GM19372 (cell line): ENCODE data around the gene SLC6A17.

ENCODE experiments used
- ATAC-seq: cut with Tn5 transposase; IDR thresholded peaks from one replicate; pipeline ENCODE4 v1.9.1; 2021; ENCODE audit warnings: mild to moderate bottlenecking, low read depth, moderate library complexity; ENCODE audit not compliant: unreplicated experiment

SLC6A17 gene

DNA sequence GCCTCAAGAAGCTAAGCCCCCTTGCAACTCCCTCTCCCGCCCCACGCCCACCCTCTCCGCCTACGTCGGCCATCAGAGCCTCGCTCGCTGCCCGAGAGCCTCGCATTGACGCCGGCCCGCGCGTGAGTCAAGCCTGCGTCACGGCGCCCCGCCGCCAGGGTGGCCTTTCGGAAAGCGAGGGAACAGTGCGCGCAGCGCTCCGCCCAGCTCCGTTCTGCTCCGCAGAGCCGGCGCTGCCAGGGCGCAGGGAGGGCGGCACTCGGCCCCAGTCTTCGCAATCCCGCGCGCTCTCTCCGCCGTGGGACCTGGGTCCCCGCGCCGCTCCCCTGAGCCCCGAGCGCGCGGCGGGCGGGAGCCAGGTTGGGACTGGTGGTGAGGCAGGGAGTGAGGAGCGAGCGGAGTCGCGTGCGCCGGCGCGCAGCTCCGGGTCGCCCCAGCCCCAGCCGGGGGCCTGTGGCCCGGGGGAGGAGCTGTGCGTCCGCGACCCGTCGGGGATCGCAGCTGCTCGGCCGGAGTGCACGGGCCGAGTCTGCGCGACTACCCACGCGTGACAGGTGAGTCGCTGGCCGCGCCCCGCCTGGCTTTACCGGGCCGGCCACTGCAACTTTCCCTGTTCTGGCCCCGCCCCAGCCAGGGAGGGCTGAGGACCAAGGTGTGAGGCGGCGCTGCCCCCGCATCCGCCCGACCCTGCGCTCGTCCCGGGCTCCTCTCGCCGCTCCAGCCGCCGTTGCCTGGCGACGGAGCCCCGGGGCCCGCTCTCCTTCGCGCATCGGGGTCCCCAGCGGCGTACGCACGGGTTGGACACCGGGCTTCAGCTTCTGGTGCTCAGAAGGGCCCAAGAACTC lies at the start of gene SLC6A17:
SLC6A17 (plus strand) TSS at position 165 of the 845 bp plus-strand sequence. CDS start 16,436 bp downstream, outside the sequence.
- ATAC-seq = no peak

DNA sequence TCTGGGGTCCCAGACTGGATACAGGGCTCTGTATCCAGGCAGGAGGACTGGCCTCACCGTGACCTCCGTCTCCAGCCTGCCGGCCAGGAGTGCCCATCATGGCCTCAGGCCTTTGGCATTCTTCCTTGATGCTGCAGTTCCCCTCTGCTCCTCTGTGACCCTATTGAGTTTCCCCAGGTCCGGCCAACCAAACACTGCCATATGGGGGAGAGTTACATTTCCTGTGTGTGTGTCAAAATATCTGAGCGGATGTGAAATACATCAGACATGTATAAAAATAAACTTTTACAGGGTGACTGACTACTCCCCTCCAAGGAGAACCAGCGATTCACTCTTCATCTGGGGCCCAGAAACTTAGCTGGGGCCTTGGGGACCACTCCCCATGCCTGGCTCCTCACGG lies 48.2 kb upstream of the SLC6A17 start:
- no peak for ATAC-seq

GRCh38 chr1:110106013-110106941 lies 44.0 kb upstream of the SLC6A17 start:
- peak; percentile 65 for ATAC-seq

DNA sequence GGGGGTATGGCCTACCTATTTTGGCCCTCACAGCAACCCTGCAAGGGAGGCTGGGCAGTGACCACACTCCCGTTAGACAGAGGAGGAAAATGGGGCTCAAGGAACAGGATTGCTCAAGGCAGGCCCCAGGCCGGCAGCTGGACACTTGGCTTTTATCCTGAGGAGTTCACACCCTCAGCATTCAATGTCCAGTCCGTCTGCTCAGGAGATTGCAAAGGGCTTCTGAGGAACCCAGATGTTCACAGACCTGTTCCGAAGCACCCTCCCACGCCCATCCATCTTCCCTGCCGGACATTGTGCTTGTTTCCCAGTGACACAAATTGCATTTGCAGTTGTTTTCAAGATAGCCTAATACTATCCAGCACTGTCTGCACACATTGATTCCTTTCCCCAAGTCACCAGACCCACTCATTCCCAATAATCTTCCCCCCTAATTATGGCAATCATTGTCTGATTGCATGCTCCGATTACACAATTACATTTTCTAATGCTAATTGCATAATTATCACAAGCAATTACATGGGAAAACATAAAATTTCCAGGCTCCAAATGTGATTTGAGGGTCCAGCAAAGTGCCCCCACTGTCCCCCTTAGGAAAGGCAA lies 42.3 kb upstream of the SLC6A17 start:
- no peak for ATAC-seq

DNA sequence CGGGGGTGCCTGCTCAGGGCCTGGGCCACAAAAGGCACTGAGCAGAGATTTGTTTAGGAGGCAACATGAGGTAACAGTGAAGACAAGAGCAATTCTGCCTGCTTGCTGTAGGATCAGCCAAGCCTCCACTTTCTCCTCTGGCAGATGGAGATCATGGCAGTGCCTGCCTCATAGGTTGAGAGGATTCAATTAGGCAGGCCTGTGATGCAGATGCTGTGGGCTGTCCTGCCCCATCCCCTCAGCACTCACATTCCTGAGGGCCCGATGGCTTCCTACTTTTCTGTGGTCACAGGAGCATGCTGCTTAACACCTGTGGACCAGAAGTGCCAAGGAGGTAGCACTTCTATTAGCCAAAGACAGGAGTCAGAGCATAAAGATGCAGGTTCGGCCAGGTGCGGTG lies 39.2 kb upstream of the SLC6A17 start:
- ATAC-seq = no peak

DNA sequence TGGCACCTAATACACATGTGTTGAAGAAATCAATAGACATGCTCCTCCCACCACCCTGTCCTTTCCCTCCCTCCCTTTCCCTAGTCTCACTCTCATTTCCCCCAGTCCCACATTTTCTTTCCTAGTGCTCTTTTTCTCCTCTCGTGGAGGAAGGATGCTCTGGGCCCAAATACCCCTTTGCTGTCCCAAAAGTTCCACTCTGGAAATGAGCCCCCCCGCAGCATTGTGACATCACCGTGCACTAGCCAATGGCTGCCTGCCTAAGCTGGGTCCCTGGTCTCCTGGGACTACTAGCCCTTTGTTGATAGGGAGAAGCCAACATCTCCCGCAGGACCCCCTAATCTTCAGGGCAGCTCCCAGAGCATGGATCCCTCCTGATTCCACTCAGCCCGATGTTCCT lies 38.2 kb upstream of the SLC6A17 start, which contains the start of gene UBL4B:
UBL4B (plus strand) TSS at position 301 of the 400 bp plus-strand sequence; CDS start at position 393, 92 bp downstream.
- ATAC-seq = no peak

DNA sequence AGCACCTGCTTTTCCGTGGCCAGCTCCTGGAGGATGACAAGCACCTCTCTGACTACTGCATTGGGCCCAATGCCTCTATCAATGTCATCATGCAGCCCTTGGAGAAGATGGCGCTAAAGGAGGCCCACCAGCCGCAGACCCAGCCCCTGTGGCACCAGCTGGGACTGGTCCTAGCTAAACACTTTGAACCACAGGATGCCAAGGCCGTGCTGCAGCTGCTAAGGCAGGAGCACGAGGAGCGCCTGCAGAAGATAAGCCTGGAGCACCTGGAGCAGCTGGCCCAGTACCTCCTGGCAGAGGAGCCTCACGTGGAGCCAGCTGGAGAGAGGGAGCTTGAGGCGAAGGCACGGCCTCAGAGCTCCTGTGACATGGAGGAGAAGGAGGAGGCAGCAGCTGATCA lies 37.6 kb upstream of the SLC6A17 start:
- no peak for ATAC-seq

DNA sequence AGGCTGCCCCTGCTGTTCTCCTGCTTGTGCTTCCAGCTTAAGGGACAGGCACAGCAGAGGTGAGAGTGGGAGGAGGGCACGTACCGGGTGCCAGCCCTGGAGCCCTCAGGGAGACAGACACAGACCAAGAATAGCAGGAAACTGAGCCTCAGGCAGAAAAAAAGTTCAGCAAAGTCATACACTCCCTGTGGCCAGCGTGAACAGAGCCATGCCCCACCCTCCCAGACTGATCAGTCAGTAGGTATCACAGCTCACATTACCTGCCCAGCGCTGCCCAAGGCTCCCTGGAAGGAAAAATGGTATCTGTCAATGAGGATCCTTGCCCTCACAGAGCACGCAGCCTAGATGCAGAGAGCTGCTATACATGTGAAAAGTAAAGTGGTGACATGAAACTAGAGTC lies 36.7 kb upstream of the SLC6A17 start:
- ATAC-seq = no peak

- ATAC-seq = no peak
Observed at GRCh38 chr1:110114173-110114572, 36.1 kb upstream of the SLC6A17 start.

DNA sequence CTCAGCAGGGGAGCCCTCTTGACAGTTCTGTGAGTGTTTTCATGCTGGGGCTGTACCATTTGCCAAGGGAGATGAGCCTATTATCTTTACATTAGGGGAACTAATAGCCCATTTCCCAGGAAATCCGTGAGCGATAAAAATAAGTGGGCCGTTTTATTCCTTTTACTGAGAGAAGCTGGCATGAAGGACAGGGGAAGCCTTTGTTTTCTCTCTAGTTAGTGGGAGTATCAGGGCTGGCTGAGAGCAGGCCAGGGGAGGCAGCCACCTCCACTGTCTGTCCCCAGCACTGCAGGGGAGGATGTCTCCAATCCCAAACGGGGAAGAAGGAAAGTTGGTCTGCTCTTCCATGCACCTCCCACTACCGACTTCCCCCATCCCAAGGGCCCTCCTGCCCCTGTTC lies 35.5 kb upstream of the SLC6A17 start:
- no peak for ATAC-seq

DNA sequence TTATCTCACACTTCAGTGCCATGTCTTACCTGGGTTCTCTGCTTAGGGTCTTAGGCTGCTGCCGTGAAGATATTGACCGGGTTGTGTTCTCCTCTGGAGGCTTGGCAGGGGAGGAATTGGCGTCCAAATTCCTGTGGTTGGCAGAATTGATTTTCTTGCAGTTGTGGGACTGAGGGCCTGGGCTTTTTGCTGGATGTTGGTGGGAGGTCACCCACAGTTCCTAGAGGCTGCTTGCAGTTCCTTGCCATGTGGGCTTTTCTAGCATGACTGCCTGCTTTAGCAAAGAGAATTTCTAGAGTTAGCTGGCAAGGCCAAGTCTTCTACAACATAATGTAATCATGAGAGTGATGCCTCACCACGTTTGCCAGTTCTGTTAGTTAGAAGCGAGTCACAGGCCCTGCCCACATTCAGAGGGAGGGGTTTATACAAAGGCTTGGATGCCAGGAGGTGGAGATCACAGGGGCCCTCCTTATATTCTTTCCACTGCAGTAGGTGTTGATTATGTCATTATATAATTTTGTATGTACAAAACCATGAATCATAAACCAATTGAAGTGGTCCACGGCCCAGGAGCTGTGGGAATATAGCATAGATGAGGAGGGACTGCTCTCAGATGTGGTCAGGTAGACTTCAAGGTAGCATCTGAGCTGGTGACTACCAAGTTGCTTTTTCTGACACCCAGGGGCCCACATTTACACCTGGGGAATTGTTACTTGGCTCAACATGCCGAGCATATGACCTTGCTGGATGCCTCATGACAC lies 31.5 kb upstream of the SLC6A17 start:
- ATAC-seq = no peak

GRCh38 chr1:110119843-110120242 lies 30.5 kb upstream of the SLC6A17 start:
- ATAC-seq = no peak

GRCh38 chr1:110120960-110121561 lies 29.2 kb upstream of the SLC6A17 start:
- no peak for ATAC-seq

GRCh38 chr1:110123224-110123623 lies 27.1 kb upstream of the SLC6A17 start:
- no peak for ATAC-seq

DNA sequence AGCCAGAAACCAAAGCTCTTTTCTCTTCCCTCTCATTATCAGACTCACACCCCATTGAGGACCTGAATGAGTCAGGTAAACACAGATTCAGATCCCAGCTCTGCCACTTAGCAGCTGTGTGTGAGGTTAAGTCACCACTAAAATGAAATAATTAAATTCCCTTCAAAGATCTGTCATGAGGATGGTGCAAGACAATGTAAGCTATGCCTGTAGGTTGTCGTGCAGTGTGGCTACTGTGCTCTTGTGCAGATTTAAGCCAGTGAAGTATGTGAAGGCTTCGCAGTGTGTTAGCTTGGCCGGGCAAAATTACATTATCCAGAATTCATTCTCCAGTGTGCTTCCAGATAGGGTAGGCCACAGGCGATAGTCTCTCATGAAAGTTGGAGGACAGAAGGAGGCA lies 24.5 kb upstream of the SLC6A17 start:
- no peak for ATAC-seq

DNA sequence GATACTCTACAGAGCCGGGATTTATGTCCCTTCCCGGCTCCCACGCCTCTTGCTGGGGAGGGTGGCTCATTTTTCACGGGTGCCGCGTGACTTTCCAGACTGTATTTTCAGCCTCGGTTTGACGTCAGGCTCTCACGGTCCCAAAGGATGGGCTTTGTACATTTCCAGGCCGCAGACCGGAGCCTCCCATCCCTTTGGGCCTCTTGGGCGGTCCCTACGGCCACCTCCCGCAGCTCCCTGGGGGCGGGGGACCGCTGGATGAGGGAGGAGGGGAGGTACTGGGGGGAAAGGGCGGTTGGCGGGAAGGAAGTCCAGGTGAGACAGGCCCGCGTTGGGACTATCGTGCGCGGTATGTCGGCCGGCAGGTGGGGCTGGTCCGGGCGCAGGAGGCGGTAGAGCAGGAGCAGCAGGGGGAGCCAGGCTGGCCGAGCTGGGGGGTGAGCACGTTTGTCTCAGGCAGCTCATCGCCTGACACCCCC lies 20.1 kb upstream of the SLC6A17 start:
- no peak for ATAC-seq

DNA sequence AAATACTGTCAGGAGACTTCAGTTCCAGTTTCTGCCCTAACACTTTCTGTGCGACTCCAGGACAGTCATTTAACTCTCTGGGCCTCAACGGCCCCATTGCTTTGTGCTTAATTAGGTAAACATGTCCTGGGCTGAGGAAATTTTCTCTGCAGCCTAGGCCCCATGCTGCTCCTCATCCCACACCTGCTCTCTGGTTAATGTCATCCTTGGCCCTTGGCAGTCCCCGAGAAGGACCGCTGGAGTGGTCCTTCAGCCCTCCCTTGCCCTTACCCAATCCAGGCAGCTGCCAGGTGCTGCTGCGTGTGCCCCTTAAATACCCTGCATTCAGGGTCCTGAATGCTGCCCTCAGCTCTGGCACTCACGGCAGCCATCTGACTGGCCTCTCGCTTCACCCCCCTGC lies 19.3 kb upstream of the SLC6A17 start:
- ATAC-seq = no peak

DNA sequence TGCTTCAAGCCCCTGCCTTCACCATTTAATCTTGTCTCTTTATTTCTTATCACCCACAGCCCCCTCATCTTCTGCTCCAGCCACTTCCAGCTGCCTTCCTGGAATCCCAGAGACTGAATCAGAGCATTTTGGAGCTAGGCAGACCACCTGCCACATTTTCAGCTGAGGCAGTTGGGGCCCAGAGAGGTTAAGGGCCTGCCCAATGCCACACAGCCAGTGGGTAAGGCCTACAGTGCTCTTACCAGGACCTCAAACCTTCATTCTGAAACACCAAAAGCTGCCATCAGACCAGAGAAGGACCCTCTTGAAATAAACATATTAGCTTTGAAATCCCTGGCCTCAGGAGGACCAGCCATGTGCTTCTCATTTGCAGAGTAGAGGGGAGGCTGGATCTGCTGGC lies 17.6 kb upstream of the SLC6A17 start:
- ATAC-seq = no peak

DNA sequence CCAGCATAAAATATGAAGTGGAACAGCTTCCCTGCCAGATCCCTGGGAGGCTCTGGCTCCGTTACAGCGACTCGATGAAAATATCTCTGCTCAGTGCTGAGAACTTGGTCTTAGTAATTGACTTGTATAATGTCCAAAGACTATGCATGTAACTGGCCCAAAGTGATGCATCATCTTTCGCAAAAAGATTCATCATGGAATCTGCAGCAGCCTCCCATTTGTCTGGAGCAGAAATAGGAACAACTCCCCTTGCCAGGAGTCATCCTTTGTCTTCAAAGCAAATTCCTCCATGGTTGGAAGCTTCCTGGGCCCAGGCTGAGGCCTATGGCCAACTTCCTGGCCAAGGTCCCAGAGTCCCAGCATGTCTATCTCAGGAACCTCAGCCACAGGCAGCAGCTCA lies 16.9 kb upstream of the SLC6A17 start:
- no peak for ATAC-seq
